Gastroesophageal sphincter (tissue), 4 donors: ENCODE measurements around the gene ZNHIT6. TPM values are rescaled to one million over a fixed set of nuclear protein-coding genes. Genes with fewer than 3 reads are reported as not detected.

Source experiments
- ATAC-seq: fragments of 150-250 bp; one replicate; pipeline ENCODE4 v1.9.1; 2016; ENCODE audit warnings: mild to moderate bottlenecking, moderate library complexity
- H3K27ac ChIP-seq, 4 donors: fragments of 200-600 bp; sonication (generic) in 3 of 4; 1 replicate in 3 of 4; 2 replicates in 1 of 4; pipeline ENCODE4 v1.5.1; 2016 to 2019
- H3K27me3 ChIP-seq: fragments of 200-600 bp; sonication (generic); one replicate; pipeline ENCODE4 v1.5.1; 2019
- H3K36me3 ChIP-seq, 2 donors: fragments of 200-600 bp; sonication (generic); one replicate each; pipeline ENCODE4 v1.5.1; 2019; ENCODE audit warnings: control low read depth in 1 of 2
- H3K4me1 ChIP-seq, 3 donors: fragments of 200-600 bp; sonication (generic); 1 replicate in 2 of 3; 2 replicates in 1 of 3; pipeline ENCODE4 v1.5.1; 2016 to 2019; ENCODE audit warnings: control low read depth in 2 of 3
- H3K4me3 ChIP-seq, 2 donors: fragments of 200-600 bp; sonication (generic); one replicate each; pipeline ENCODE4 v1.5.1; 2019; ENCODE audit warnings: mild to moderate bottlenecking in 1 of 2, moderate library complexity in 1 of 2
- H3K9me3 ChIP-seq, 3 donors: fragments of 200-600 bp; sonication (generic); one replicate each; pipeline ENCODE4 v1.5.1; 2017 to 2019; ENCODE audit warnings: control low read depth in 2 of 3
- CTCF ChIP-seq, 4 experiments: fragments of 200-600 bp in 2 of 4; fragments of 450-650 bp in 2 of 4; sonication (generic) in 1 of 4; IDR thresholded peaks; one replicate each; pipeline ENCODE4 v1.5.1; 2017 to 2019; ENCODE audit warnings: antibody characterized with exemption in 4 of 4, mild to moderate bottlenecking in 2 of 4, moderate library complexity in 2 of 4
- EP300 ChIP-seq: sonication (generic); formaldehyde crosslinking; IDR thresholded peaks from one replicate; pipeline ENCODE4 v1.6.1; 2017; ENCODE audit warnings: antibody characterized with exemption, mild to moderate bottlenecking
- POLR2A ChIP-seq, 2 donors: fragments of 450-650 bp; IDR thresholded peaks; one replicate each; pipeline ENCODE4 v1.6.1; 2017; ENCODE audit warnings: antibody characterized with exemption in 2 of 2, mild to moderate bottlenecking in 2 of 2, moderate library complexity in 1 of 2
- POLR2AphosphoS5 ChIP-seq: sonication (generic); formaldehyde crosslinking; IDR thresholded peaks from one replicate; pipeline ENCODE4 v1.6.1; 2017; ENCODE audit warnings: antibody characterized with exemption
- WGBS, 2 donors: methylation state at CpG; one replicate each; pipeline ENCODE4 v1.1.5; 2018; ENCODE audit warnings: low coverage in 1 of 2; 5-methylcytosine and 5-hydroxymethylcytosine counted together
- total RNA-seq, 4 donors: library from RNA; depleted of rRNA; stranded (reverse); fragments of >200 nt; gene quantifications; one replicate each; pipeline ENCODE4 v1.1.0, GENCODE V29; 2016

ZNHIT6 gene
- total RNA-seq, 4 donors from 2014 or later, result 13.7 to 23.5 (median 15.4) TPM

GRCh38 chr1:85615586-85616363 is 92.5 kb downstream of the ZNHIT6 start:
- Histone ChIP-seq H3K4me3 (no peak overlapping the region), H3K36me3 (no peaks in the 10 kb centered on the region), H3K27ac (no peak overlapping the region), H3K4me1 (peaks cover 0 to 11% (median 9%) of the 10 kb centered on the region in 3 donors), H3K27me3 (peaks cover 5% of the 10 kb centered on the region), H3K9me3 (peaks cover 0 to 2% (median 0%) of the 10 kb centered on the region in 3 donors)
- TF ChIP-seq EP300 (no peak), POLR2A (IDR thresholded peaks at IDR 0.05) (no peak), POLR2AphosphoS5 (no peak), CTCF (IDR thresholded peaks at IDR 0.05) (no peak)
- WGBS, 2 donors, result 20 to 59% methylated on average over 2 to 18 of the region's 49 CpGs
- ATAC-seq, result no peak

- 34 to 48% methylated on average over 5 to 6 of the region's 6 CpGs for WGBS, 2 donors
- TF ChIP-seq POLR2AphosphoS5 (no peak), CTCF (IDR thresholded peaks at IDR 0.05) (peak in 1 of 4 experiments; percentile 11)
- peaks cover 5% of the 10 kb centered on the region for H3K27me3 ChIP-seq
- H3K4me1 ChIP-seq, result peaks cover 0 to 11% (median 9%) of the 10 kb centered on the region in 3 donors
- peak overlapping the region in 3 of 4 donors; percentile 5 to 62 (median 24) for H3K27ac ChIP-seq
- no peaks in the 10 kb centered on the region for H3K9me3 ChIP-seq
- no peak for ATAC-seq
- H3K36me3 ChIP-seq, result no peaks in the 10 kb centered on the region
- H3K4me3 ChIP-seq, result no peak overlapping the region
These were observed 95.4 kb downstream of the ZNHIT6 start for GRCh38 chr1:85612704-85613361.

- H3K27ac ChIP-seq, result no peak overlapping the region
- no peaks in the 10 kb centered on the region for H3K36me3 ChIP-seq
- H3K9me3 ChIP-seq, result no peaks in the 10 kb centered on the region
- H3K4me3 ChIP-seq, result no peak overlapping the region
- whole genome bisulfite sequencing, 2 donors, result 85 to 86% methylated on average over 5 of the region's 5 CpGs
- TF ChIP-seq CTCF (IDR thresholded peaks at IDR 0.05) (no peak), EP300 (no peak), POLR2A (IDR thresholded peaks at IDR 0.05) (no peak), POLR2AphosphoS5 (no peak)
- ATAC-seq, result peak; percentile 34
- H3K27me3 ChIP-seq, result peaks cover 5% of the 10 kb centered on the region
- peaks cover 0 to 11% (median 9%) of the 10 kb centered on the region in 3 donors for H3K4me1 ChIP-seq
These were observed 96.4 kb downstream of the ZNHIT6 start for GRCh38 chr1:85611856-85612255.

- WGBS, 2 donors, result 53 to 76% methylated on average over 2 of the region's 2 CpGs
- ATAC-seq, result no peak
- Histone ChIP-seq H3K4me3 (no peak overlapping the region), H3K4me1 (peaks cover 0 to 11% (median 9%) of the 10 kb centered on the region in 3 donors), H3K27ac (no peak overlapping the region), H3K36me3 (no peaks in the 10 kb centered on the region), H3K9me3 (no peaks in the 10 kb centered on the region), H3K27me3 (peaks cover 5% of the 10 kb centered on the region)
- TF ChIP-seq EP300 (no peak), CTCF (IDR thresholded peaks at IDR 0.05) (no peak), POLR2AphosphoS5 (no peak), POLR2A (IDR thresholded peaks at IDR 0.05) (no peak)
These were observed 96.8 kb downstream of the ZNHIT6 start for GRCh38 chr1:85611425-85611824.

GRCh38 chr1:85609976-85610375 is 98.3 kb downstream of the ZNHIT6 start:
- Histone ChIP-seq H3K9me3 (no peaks in the 10 kb centered on the region), H3K36me3 (no peaks in the 10 kb centered on the region), H3K4me3 (no peak overlapping the region), H3K27ac (no peak overlapping the region), H3K4me1 (peaks cover 0 to 11% (median 9%) of the 10 kb centered on the region in 3 donors), H3K27me3 (no peaks in the 10 kb centered on the region)
- no peak for ATAC-seq
- TF ChIP-seq POLR2AphosphoS5, result no peak
- no peak for TF ChIP-seq POLR2A (IDR thresholded peaks at IDR 0.05)
- no peak for TF ChIP-seq EP300
- TF ChIP-seq CTCF (IDR thresholded peaks at IDR 0.05), result no peak
